ENCODE results near the gene PPP1R14B.

DNA sequence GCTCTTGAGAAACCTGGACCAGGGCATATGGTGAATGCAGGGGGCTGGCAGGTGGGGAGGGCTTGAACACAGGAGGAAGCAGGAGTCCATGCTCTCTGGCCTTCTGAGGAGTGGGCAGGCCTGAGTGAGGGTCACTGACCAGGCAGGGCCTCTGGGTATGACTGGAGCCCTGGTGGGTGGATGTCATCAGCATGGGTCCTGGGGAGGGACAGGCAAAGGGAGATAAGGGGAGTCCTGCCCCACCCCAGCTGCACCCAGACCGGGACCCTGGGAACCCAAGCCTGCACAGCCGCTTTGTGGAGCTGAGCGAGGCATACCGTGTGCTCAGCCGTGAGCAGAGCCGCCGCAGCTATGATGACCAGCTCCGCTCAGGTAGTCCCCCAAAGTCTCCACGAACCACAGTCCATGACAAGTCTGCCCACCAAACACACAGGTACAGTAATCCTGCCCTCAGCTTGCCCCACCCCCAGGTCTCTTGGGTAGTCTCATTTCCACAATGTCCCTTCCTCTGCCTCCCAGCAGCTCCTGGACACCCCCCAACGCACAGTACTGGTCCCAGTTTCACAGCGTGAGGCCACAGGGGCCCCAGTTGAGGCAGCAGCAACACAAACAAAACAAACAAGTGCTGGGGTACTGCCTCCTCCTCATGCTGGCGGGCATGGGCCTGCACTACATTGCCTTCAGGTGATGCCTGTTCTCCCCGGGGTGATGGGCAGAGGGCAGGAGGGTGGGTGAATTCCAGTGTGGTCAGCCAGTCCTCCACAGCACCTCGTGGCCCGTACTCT lies 14.4 kb downstream of the PPP1R14B start:
- no peak for TF ChIP-seq CTCF (IDR thresholded peaks at IDR 0.05)
- TF ChIP-seq POLR2A (IDR thresholded peaks at IDR 0.05) = no peak

Measured in ovary (tissue), 3 donors.